OCI-LY3 (cell line): ENCODE measurements around the gene CAND1.

Source experiments
- EZH2phosphoT487 ChIP-seq: fragments of 200-600 bp; shearing (Covaris generic); IDR thresholded peaks from 2 replicates; pipeline ENCODE4 v1.6.1; 2018; ENCODE audit warnings: antibody characterized with exemption, mixed run types, low read depth
- TF ChIP-seq, protein P1 (sequence below): fragments of 200-600, 300-600 bp; sonication (generic); IDR thresholded peaks from 2 replicates; pipeline ENCODE4 v1.5.1; 2014; ENCODE audit warnings: antibody characterized with exemption, low read length, low read depth

GRCh38 chr12:67365131-67365530 is 96.0 kb downstream of the CAND1 start:
- TF ChIP-seq, protein P1, sequence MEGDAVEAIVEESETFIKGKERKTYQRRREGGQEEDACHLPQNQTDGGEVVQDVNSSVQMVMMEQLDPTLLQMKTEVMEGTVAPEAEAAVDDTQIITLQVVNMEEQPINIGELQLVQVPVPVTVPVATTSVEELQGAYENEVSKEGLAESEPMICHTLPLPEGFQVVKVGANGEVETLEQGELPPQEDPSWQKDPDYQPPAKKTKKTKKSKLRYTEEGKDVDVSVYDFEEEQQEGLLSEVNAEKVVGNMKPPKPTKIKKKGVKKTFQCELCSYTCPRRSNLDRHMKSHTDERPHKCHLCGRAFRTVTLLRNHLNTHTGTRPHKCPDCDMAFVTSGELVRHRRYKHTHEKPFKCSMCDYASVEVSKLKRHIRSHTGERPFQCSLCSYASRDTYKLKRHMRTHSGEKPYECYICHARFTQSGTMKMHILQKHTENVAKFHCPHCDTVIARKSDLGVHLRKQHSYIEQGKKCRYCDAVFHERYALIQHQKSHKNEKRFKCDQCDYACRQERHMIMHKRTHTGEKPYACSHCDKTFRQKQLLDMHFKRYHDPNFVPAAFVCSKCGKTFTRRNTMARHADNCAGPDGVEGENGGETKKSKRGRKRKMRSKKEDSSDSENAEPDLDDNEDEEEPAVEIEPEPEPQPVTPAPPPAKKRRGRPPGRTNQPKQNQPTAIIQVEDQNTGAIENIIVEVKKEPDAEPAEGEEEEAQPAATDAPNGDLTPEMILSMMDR = no peak
- no peak for TF ChIP-seq EZH2phosphoT487
